ENCODE data around the gene STOML1.

DNA sequence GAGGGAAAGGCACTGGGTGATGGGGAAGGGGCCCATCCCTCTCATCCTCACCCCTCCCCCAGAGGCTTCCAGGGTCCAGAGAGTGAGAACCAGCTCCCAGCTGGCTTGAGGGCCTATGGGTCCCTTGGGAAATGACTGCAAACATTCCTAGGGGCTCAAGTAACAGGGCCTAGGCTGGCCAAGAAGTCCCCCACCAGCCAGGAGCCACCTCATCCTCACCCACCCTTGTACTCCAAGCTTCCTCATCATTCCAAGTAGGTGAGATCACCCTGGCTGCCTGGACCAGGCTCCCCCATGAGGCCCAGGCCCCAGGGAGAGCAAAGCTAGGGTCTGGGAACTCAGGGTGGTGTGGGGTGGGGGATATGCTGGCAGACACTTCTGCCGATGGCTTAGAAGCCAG, 51.1 kb downstream of the STOML1 start:
- TF ChIP-seq, protein P1, sequence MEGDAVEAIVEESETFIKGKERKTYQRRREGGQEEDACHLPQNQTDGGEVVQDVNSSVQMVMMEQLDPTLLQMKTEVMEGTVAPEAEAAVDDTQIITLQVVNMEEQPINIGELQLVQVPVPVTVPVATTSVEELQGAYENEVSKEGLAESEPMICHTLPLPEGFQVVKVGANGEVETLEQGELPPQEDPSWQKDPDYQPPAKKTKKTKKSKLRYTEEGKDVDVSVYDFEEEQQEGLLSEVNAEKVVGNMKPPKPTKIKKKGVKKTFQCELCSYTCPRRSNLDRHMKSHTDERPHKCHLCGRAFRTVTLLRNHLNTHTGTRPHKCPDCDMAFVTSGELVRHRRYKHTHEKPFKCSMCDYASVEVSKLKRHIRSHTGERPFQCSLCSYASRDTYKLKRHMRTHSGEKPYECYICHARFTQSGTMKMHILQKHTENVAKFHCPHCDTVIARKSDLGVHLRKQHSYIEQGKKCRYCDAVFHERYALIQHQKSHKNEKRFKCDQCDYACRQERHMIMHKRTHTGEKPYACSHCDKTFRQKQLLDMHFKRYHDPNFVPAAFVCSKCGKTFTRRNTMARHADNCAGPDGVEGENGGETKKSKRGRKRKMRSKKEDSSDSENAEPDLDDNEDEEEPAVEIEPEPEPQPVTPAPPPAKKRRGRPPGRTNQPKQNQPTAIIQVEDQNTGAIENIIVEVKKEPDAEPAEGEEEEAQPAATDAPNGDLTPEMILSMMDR (IDR thresholded peaks at IDR 0.05) = no peak
- TF ChIP-seq POLR2A (IDR thresholded peaks at IDR 0.05) = no peak
